Measurements from ENCODE around the gene CADPS.

The CADPS gene

DNA sequence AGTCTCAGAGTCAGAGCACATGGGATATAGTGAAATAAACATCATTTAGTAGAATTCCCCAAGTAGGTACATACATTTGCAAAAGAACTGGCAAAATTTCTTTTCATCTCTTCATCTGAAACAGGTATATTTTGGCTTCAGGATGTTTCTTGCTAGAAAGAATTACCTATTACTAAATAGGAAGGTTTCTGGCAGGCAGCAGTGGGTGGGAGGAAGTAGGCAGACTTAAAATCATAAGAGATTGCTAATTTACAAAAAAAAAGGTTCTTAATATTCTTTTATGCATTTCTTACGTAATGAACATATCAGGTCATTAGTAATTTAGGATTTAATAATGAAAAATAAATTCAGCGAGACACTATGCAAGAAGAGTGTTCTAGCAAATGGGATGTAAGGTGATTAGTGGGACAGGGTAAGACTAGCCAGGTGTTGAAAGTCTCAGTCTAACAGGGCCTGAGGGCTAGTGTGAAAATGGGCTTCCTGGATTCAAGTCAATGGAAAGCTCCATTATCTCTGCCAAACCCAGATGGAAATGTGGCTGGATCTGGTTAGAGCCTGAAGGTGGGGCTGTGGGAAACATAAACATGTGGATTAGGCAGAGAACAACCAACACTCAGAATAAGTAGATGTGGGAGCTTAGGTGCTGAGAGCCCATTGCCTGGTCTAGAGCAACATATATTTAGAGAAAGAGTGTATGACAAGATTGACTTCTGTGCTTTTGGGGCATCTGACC lies 374.5 kb downstream of the CADPS start:
- Histone ChIP-seq H3K4me1 (ENCODE audit: control insufficient read depth, insufficient read depth, low read length) (no peaks in the 10 kb centered on the region), H3K4me3 (ENCODE audit: low read depth, low read length) (no peak overlapping the region), H3K9me3 (ENCODE audit: control insufficient read depth, insufficient read depth, low read length) (no peaks in the 10 kb centered on the region), H3K9ac (ENCODE audit: low read depth, low read length) (no peak overlapping the region), H3K36me3 (ENCODE audit: control insufficient read depth, insufficient read depth, low read length) (no peaks in the 10 kb centered on the region), H3K27me3 (ENCODE audit: control insufficient read depth, insufficient read depth, low read length) (no peaks in the 10 kb centered on the region)

DNA sequence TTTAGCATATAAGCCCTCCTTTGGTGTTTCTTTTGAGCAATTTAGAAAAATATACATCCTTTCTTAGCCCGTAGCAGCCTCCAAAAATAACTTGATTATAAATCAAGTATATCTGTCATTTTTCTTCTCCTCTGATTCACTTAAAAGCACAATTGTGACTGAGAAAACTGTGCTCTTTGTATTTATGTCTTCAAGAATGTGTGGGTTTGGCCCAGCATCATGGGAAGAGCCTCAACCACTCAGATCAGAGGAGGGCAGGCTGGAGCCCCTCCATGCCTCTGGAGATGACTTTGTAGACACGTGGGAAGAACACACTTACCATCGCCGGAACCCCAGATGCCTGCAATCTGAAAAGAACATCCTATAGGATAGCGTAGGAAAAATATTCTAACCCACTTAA lies 378.1 kb downstream of the CADPS start:
- Histone ChIP-seq H3K9me3 (ENCODE audit: control insufficient read depth, insufficient read depth, low read length) (no peaks in the 10 kb centered on the region), H3K9ac (ENCODE audit: low read depth, low read length) (no peak overlapping the region), H3K36me3 (ENCODE audit: control insufficient read depth, insufficient read depth, low read length) (no peaks in the 10 kb centered on the region), H3K4me1 (ENCODE audit: control insufficient read depth, insufficient read depth, low read length) (no peaks in the 10 kb centered on the region), H3K27me3 (ENCODE audit: control insufficient read depth, insufficient read depth, low read length) (no peaks in the 10 kb centered on the region), H3K4me3 (ENCODE audit: low read depth, low read length) (no peak overlapping the region)

DNA sequence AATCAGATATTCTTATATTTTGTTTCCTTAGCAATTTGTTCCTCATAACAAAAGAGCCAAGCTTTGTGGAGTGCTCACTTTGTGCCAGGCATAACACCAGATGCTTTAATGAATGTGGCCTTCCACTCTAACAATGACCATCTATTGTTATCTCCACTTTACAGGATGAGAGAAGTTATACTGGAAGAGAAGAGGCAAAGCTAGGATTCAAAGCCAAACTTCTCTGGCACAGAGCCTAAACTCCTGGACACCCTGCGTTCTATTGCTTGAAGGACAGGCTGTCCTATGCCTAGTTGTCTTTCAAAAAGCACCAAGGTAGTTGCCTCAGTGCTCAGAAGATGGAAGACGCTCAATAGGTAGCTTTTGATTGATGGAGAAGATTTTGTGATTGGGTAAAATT lies 378.7 kb downstream of the CADPS start:
- H3K9me3 ChIP-seq (ENCODE audit: control insufficient read depth, insufficient read depth, low read length) = no peaks in the 10 kb centered on the region
- no peak overlapping the region for H3K9ac ChIP-seq (ENCODE audit: low read depth, low read length)
- H3K27me3 ChIP-seq (ENCODE audit: control insufficient read depth, insufficient read depth, low read length) = no peaks in the 10 kb centered on the region
- H3K36me3 ChIP-seq (ENCODE audit: control insufficient read depth, insufficient read depth, low read length) = no peaks in the 10 kb centered on the region
- H3K4me3 ChIP-seq (ENCODE audit: low read depth, low read length) = no peak overlapping the region
- no peaks in the 10 kb centered on the region for H3K4me1 ChIP-seq (ENCODE audit: control insufficient read depth, insufficient read depth, low read length)

DNA sequence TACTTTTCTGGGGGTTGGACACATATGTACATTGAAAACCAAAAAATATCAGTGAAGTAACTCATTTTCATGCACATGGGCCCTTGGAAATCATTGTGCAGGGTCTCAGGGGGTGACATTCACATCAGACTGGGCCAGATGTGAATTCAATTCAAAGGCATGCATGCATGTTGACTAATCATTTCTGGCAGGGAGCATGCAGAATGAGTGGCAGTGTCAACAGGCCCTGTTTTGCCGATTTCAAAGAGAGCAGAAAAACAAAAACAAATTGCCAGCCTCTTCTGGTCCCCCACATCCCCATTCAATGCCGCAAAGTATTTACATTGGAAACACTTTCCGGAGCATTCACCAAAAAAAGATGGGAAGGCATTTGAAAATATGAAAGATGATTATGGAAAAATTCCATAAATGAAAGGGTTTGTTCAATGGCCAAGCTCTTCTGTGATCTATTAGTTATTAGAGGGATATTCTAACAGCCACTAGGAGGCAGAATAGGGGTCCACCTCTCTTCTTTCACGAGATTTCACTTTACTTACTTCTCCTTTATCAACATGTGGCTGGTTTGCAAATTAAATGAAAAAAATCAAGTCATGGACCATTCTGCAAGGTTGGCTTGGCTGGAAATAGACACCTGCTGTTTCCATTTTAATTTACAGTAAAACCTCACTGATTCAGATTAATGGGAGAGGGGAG lies 382.0 kb downstream of the CADPS start:
- Histone ChIP-seq H3K4me1 (ENCODE audit: control insufficient read depth, insufficient read depth, low read length) (no peaks in the 10 kb centered on the region), H3K9ac (ENCODE audit: low read depth, low read length) (no peak overlapping the region), H3K9me3 (ENCODE audit: control insufficient read depth, insufficient read depth, low read length) (no peaks in the 10 kb centered on the region), H3K27me3 (ENCODE audit: control insufficient read depth, insufficient read depth, low read length) (no peaks in the 10 kb centered on the region), H3K4me3 (ENCODE audit: low read depth, low read length) (no peak overlapping the region), H3K36me3 (ENCODE audit: control insufficient read depth, insufficient read depth, low read length) (no peaks in the 10 kb centered on the region)

DNA sequence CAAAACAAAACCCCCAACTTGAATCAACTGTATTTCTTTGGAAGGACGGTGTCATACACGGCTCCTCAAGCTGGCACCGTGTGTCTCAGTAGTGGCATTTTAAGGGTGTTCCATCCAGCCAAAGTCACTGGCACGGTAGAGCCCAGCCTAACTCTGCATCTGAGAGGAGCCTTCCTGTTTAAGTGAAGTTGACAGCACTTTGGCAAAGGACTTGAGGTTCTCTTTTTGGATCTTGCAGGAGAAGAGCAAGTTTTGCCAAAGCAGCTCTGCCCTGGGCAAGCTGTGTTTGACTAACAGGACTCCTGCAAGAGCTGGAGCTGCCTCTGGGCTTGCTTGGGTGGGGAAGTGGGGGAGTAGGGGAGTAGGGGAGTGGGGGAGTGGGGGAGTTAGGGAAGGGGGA lies 392.3 kb downstream of the CADPS start:
- Histone ChIP-seq H3K9me3 (ENCODE audit: control insufficient read depth, insufficient read depth, low read length) (peaks cover 3% of the 10 kb centered on the region), H3K36me3 (ENCODE audit: control insufficient read depth, insufficient read depth, low read length) (no peaks in the 10 kb centered on the region), H3K4me3 (ENCODE audit: low read depth, low read length) (no peak overlapping the region), H3K9ac (ENCODE audit: low read depth, low read length) (no peak overlapping the region), H3K4me1 (ENCODE audit: control insufficient read depth, insufficient read depth, low read length) (no peaks in the 10 kb centered on the region), H3K27me3 (ENCODE audit: control insufficient read depth, insufficient read depth, low read length) (no peaks in the 10 kb centered on the region)

DNA sequence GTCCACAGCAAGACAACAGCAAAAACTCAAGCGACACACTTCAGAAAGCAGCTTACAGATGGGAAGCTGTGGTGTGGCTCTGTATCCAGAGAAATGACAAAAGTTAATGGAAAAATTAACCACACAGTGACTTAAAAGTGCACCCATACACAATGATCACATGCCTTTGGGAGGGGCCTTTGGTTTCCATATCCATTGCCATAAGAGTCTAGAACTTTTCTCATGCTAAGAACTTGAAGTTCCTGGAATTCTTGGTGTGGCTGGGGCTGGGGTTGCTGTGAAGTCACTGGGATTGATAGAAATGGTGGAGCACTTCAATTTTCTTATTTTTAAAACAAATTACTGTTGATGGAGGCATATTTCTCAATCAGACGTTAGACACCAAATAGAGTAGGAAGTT lies 393.3 kb downstream of the CADPS start:
- peaks cover 3% of the 10 kb centered on the region for H3K9me3 ChIP-seq (ENCODE audit: control insufficient read depth, insufficient read depth, low read length)
- no peaks in the 10 kb centered on the region for H3K4me1 ChIP-seq (ENCODE audit: control insufficient read depth, insufficient read depth, low read length)
- no peak overlapping the region for H3K4me3 ChIP-seq (ENCODE audit: low read depth, low read length)
- H3K27me3 ChIP-seq (ENCODE audit: control insufficient read depth, insufficient read depth, low read length) = no peaks in the 10 kb centered on the region
- no peak overlapping the region for H3K9ac ChIP-seq (ENCODE audit: low read depth, low read length)
- no peaks in the 10 kb centered on the region for H3K36me3 ChIP-seq (ENCODE audit: control insufficient read depth, insufficient read depth, low read length)

DNA sequence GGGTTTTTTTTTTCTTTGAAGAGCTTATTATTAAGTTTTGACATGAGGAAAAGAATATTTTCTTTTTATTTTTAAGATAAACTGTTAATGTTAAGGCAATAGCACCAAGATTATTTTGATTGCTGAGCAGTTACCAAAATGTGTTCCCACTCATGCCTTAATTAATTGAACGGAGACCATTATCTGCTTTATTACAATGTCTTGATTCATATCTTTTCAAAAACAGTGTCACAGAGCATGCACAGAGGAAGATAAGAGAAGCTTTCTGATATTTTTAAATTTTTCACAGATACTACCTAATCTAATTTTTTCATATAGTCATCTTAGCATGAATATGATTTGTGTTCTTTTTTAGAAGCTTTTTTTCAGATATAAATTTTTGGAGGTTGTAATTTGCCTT lies 395.2 kb downstream of the CADPS start:
- H3K4me3 ChIP-seq (ENCODE audit: low read depth, low read length) = no peak overlapping the region
- no peaks in the 10 kb centered on the region for H3K4me1 ChIP-seq (ENCODE audit: control insufficient read depth, insufficient read depth, low read length)
- no peaks in the 10 kb centered on the region for H3K9me3 ChIP-seq (ENCODE audit: control insufficient read depth, insufficient read depth, low read length)
- no peaks in the 10 kb centered on the region for H3K36me3 ChIP-seq (ENCODE audit: control insufficient read depth, insufficient read depth, low read length)
- H3K9ac ChIP-seq (ENCODE audit: low read depth, low read length) = no peak overlapping the region
- no peaks in the 10 kb centered on the region for H3K27me3 ChIP-seq (ENCODE audit: control insufficient read depth, insufficient read depth, low read length)

DNA sequence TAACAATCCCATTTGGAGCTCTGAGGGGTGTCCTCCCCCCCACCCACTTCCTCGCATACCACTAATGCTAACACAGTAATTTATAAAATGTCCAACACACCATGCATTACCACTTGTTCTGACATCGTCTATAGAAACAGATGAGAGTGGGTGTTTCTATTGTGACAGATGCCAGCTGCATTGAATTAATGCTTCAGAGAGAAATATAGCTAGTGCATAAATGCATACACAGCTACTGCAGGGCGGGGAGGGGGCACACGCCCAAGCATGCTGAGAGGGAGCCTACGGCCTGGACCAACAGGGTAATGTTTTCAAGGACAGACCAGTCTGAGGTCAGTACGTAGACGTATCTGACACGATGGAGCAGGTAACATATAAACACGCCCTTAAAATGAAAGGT lies 395.9 kb downstream of the CADPS start:
- Histone ChIP-seq H3K27me3 (ENCODE audit: control insufficient read depth, insufficient read depth, low read length) (no peaks in the 10 kb centered on the region), H3K4me3 (ENCODE audit: low read depth, low read length) (no peak overlapping the region), H3K9me3 (ENCODE audit: control insufficient read depth, insufficient read depth, low read length) (no peaks in the 10 kb centered on the region), H3K9ac (ENCODE audit: low read depth, low read length) (no peak overlapping the region), H3K36me3 (ENCODE audit: control insufficient read depth, insufficient read depth, low read length) (no peaks in the 10 kb centered on the region), H3K4me1 (ENCODE audit: control insufficient read depth, insufficient read depth, low read length) (no peaks in the 10 kb centered on the region)

DNA sequence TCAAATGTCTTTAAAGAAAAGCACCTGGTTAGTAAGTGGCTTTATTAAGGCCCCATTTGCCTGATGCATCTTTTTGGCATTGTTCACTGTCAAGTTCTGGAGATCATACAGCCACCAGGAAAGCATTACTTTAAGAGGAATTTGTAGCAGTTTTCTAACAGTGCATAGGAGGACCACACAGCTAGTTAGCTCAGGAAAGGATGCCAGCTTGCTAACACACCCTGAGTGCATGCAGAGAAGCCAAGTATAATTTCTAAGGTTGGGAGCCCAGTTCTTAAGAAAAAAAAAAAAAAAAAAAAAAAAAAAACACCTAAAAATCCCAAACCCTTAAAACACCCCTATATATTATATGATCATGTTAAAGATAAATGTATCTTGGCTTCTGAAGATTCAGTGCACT lies 399.9 kb downstream of the CADPS start:
- Histone ChIP-seq H3K4me3 (ENCODE audit: low read depth, low read length) (no peak overlapping the region), H3K27me3 (ENCODE audit: control insufficient read depth, insufficient read depth, low read length) (no peaks in the 10 kb centered on the region), H3K9me3 (ENCODE audit: control insufficient read depth, insufficient read depth, low read length) (no peaks in the 10 kb centered on the region), H3K9ac (ENCODE audit: low read depth, low read length) (no peak overlapping the region), H3K36me3 (ENCODE audit: control insufficient read depth, insufficient read depth, low read length) (no peaks in the 10 kb centered on the region), H3K4me1 (ENCODE audit: control insufficient read depth, insufficient read depth, low read length) (no peaks in the 10 kb centered on the region)

DNA sequence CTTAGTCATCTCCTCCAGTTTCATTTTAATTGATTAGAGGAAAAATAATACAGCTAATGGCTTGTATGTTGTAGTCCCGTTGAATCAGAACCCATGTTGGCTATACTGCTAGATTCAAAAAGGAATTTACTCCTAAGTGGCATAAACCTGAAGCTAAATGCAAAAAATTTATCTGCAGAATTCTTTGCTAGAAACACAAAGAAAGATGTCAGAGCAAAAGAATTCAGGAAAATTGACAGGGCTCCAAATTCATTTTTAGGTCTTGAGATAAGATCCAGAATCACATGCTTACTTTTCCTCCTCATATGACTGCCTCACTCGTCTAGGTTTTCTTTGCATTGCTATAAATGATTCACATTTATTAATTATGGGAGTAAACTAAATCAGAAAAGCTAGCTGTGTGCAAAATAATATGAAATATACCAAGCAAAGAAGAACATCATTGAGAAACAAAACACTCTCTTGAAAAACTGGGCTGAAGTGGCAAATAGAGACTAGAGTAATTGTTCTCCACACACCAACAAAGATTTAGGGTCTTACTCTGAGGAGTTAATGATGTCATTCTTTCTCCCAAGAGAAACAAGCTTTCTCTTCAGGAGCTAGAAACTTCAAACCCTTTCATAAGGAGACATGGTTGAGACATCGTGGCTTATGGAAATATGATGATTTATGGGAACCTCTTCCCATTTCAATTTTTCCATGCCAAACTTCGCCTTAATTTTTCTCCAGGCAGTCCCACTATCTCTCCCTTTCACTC lies 407.1 kb downstream of the CADPS start:
- H3K9me3 ChIP-seq (ENCODE audit: control insufficient read depth, insufficient read depth, low read length) = no peaks in the 10 kb centered on the region
- no peak overlapping the region for H3K9ac ChIP-seq (ENCODE audit: low read depth, low read length)
- H3K27me3 ChIP-seq (ENCODE audit: control insufficient read depth, insufficient read depth, low read length) = no peaks in the 10 kb centered on the region
- H3K4me1 ChIP-seq (ENCODE audit: control insufficient read depth, insufficient read depth, low read length) = peaks cover 2% of the 10 kb centered on the region
- H3K4me3 ChIP-seq (ENCODE audit: low read depth, low read length) = no peak overlapping the region
- no peaks in the 10 kb centered on the region for H3K36me3 ChIP-seq (ENCODE audit: control insufficient read depth, insufficient read depth, low read length)

DNA sequence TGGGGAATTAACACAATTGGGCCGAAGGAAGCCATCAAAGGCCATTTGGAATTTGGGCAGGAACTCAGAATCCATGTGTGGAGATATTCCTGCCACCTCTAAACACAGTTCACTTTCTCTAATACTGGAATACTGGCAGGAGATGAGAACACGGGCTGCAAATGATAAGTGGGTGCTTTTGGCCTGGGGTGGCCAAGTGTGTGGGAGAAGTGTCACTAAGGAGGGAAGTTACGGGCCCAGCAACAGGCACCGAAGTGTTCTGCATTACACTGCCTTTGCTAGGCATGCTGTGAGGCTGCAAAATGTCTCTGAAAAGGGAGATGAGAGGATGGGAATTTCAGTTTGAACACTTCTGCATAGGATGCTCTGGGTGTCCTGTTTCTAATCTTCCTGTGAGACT lies 412.4 kb downstream of the CADPS start:
- Histone ChIP-seq H3K27me3 (ENCODE audit: control insufficient read depth, insufficient read depth, low read length) (peaks cover 2% of the 10 kb centered on the region), H3K9me3 (ENCODE audit: control insufficient read depth, insufficient read depth, low read length) (no peaks in the 10 kb centered on the region), H3K9ac (ENCODE audit: low read depth, low read length) (no peak overlapping the region), H3K36me3 (ENCODE audit: control insufficient read depth, insufficient read depth, low read length) (no peaks in the 10 kb centered on the region), H3K4me1 (ENCODE audit: control insufficient read depth, insufficient read depth, low read length) (peaks cover 4% of the 10 kb centered on the region), H3K4me3 (ENCODE audit: low read depth, low read length) (no peak overlapping the region)

Data from iPS-15b (cell line).